KOPT-K1 (cell line): ENCODE results near the gene EIF3L.
"Not testable (repeated sequence)": the region's sequence is repeated elsewhere in the genome, so short reads cannot be mapped to it uniquely, and the experiment has no call there.

Experiments
- H3K27ac ChIP-seq: fragments of 200-600 bp; sonication (generic); 2 replicates; pipeline ENCODE4 v1.5.1; 2016; ENCODE audit warnings: antibody characterized with exemption, mild to moderate bottlenecking, low read depth, low read length; ENCODE audit not compliant: poor library complexity, severe bottlenecking
- H3K36me3 ChIP-seq: fragments of 200-600 bp; sonication (generic); 2 replicates; pipeline ENCODE4 v1.5.1; 2017; ENCODE audit warnings: antibody characterized with exemption, mild to moderate bottlenecking, low read length, moderate library complexity; ENCODE audit not compliant: insufficient read depth
- H3K9me3 ChIP-seq: fragments of 200-600 bp; sonication (generic); 2 replicates; pipeline ENCODE4 v1.5.1; 2017; ENCODE audit warnings: antibody characterized with exemption, low read length, mild to moderate bottlenecking; ENCODE audit not compliant: insufficient read depth, poor library complexity, severe bottlenecking

EIF3L gene

GRCh38 chr22:37849089-37849751 lies at the start of gene EIF3L:
Gene EIF3L, plus strand, starts transcription at chr22:37849419. Its CDS starts 31 bp downstream, at chr22:37849450.
- peak within 1 kb of the TSS; percentile 75 for H3K27ac ChIP-seq
- peaks cover 37% of the 10 kb centered on the region for H3K36me3 ChIP-seq

GRCh38 chr22:37799979-37800378 lies 49.2 kb upstream of the EIF3L start:
- H3K27ac ChIP-seq, H3K9me3 ChIP-seq, H3K36me3 ChIP-seq: not testable (repeated sequence)

More at GRCh38 chr22:37849089-37849751, at the start of gene EIF3L:
- H3K9me3 ChIP-seq, result peaks cover 5% of the 10 kb centered on the region

- Histone ChIP-seq H3K9me3 (no peaks in the 10 kb centered on the region), H3K36me3 (no peaks in the 10 kb centered on the region), H3K27ac (no peak overlapping the region)
Observed at GRCh38 chr22:37801946-37802309, 47.3 kb upstream of the EIF3L start.

- Histone ChIP-seq H3K36me3 (no peaks in the 10 kb centered on the region), H3K9me3 (no peaks in the 10 kb centered on the region), H3K27ac (no peak overlapping the region)
Observed at GRCh38 chr22:37802310-37803194, 46.7 kb upstream of the EIF3L start.

- H3K9me3 ChIP-seq, result no peaks in the 10 kb centered on the region
- H3K27ac ChIP-seq, result no peak overlapping the region
- no peaks in the 10 kb centered on the region for H3K36me3 ChIP-seq
Observed at GRCh38 chr22:37803195-37803638, 46.0 kb upstream of the EIF3L start.

GRCh38 chr22:37803639-37804351 lies 45.4 kb upstream of the EIF3L start:
- Histone ChIP-seq H3K36me3 (no peaks in the 10 kb centered on the region), H3K9me3 (no peaks in the 10 kb centered on the region), H3K27ac (no peak overlapping the region)

GRCh38 chr22:37804352-37804880 lies 44.8 kb upstream of the EIF3L start:
- no peak overlapping the region for H3K27ac ChIP-seq

GRCh38 chr22:37804881-37805809 lies 44.1 kb upstream of the EIF3L start:
- Histone ChIP-seq H3K27ac (no peak overlapping the region), H3K36me3 (no peaks in the 10 kb centered on the region), H3K9me3 (no peaks in the 10 kb centered on the region)

More at GRCh38 chr22:37804352-37804880, 44.8 kb upstream of the EIF3L start:
- H3K36me3 ChIP-seq, result no peaks in the 10 kb centered on the region
- no peaks in the 10 kb centered on the region for H3K9me3 ChIP-seq

- no peak overlapping the region for H3K27ac ChIP-seq
- H3K36me3 ChIP-seq, result no peaks in the 10 kb centered on the region
- no peaks in the 10 kb centered on the region for H3K9me3 ChIP-seq
Observed at GRCh38 chr22:37805810-37806277, 43.4 kb upstream of the EIF3L start.

- Histone ChIP-seq H3K36me3 (no peaks in the 10 kb centered on the region), H3K9me3 (no peaks in the 10 kb centered on the region), H3K27ac (no peak overlapping the region)
Observed at GRCh38 chr22:37806409-37807333, 42.5 kb upstream of the EIF3L start.

- no peaks in the 10 kb centered on the region for H3K9me3 ChIP-seq
- H3K36me3 ChIP-seq, result no peaks in the 10 kb centered on the region
- H3K27ac ChIP-seq, result no peak within 1 kb of the TSS
Observed at GRCh38 chr22:37807410-37808293, 41.6 kb upstream of the EIF3L start, which contains the start of gene GCAT. Gene GCAT, plus strand, starts transcription at chr22:37807934. Its CDS starts 34 bp downstream, at chr22:37807968.

- H3K27ac ChIP-seq, result no peak overlapping the region
- H3K36me3 ChIP-seq, result no peaks in the 10 kb centered on the region
- no peaks in the 10 kb centered on the region for H3K9me3 ChIP-seq
Observed at GRCh38 chr22:37808294-37808657, 40.9 kb upstream of the EIF3L start.
